G401.6 (cell line): ENCODE measurements around the gene OR13A1.
"Not testable (repeated sequence)": the region's sequence is repeated elsewhere in the genome, so short reads cannot be mapped to it uniquely, and the experiment has no call there.

Experiments used
- FAIRE-seq: peaks from 2 replicates; lab custom pipeline; 2012; peaks lifted over from hg19 to GRCh38; lab: Jason Lieb, UNC

The OR13A1 gene

GRCh38 chr10:45280113-45280760, 35.2 kb downstream of the OR13A1 start:
- no peak for FAIRE-seq

- FAIRE-seq, result no peak
Observed at GRCh38 chr10:45279682-45280081, 35.7 kb downstream of the OR13A1 start.

GRCh38 chr10:45278860-45279498, 36.4 kb downstream of the OR13A1 start:
- no peak for FAIRE-seq

DNA sequence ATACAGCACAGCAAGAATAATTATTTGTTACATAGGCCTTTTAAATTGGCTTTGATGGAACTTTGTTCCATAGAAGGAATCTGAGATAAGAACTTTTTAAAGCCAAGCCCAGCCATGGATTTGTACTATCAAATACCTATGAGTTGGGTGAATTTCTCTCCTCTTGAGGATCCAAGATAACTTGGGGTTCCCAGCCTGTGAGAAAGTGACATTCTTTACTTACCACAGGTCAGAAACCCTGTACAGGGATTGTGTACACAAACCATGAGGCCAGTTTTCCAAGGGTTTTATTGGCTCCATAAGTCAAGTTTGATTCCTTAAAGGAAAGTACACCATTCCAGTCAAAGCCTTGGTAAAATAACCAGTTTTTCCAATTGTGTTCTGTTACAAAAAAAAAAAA, 39.3 kb downstream of the OR13A1 start:
- FAIRE-seq, result not testable (repeated sequence)

- no peak for FAIRE-seq
Observed at GRCh38 chr10:45274364-45274763, 41.0 kb downstream of the OR13A1 start.

- not testable (repeated sequence) for FAIRE-seq
Observed at GRCh38 chr10:45267777-45268176, 47.6 kb downstream of the OR13A1 start.

DNA sequence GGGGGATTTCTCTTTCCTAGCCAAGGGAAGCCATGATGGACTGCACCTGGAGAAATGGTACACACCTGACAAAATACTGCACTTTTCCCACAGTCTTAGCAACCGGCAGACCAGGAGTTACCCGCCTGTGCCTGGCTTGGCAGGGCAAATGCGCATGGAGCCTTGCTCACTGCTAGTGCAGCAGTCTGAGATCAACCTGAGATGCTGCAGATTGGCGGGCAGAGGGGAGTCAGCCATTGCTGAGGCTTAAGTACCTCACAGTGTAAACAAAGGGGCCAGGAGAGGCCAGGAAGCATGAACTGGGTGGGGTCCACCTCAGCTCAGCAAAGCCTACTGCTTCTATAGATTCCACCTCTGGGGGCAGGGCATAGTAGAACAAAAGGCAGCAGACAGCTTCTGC, 49.4 kb downstream of the OR13A1 start:
- FAIRE-seq, result no peak

DNA sequence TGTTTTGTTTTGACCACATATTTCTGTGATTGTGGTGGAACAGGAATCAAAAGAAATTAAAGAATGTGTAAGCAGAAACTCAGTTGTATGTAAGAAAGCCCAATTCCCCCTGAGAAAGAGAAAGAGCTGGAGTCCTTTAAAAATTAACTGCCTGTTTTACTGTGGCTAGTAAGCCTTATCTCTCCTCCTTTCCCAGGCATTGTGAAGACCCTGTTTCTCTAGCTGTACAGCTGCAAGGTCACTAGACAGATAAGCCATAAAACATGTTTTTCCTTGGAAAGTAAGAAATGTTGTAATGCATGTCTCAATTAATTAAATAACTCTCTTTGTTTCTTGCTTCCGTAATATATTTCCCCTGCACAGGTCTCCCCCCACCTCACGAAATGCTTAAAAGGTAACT, 53.5 kb downstream of the OR13A1 start:
- FAIRE-seq, result no peak

- FAIRE-seq, result no peak
Observed at GRCh38 chr10:45261243-45261775, 54.1 kb downstream of the OR13A1 start.

DNA sequence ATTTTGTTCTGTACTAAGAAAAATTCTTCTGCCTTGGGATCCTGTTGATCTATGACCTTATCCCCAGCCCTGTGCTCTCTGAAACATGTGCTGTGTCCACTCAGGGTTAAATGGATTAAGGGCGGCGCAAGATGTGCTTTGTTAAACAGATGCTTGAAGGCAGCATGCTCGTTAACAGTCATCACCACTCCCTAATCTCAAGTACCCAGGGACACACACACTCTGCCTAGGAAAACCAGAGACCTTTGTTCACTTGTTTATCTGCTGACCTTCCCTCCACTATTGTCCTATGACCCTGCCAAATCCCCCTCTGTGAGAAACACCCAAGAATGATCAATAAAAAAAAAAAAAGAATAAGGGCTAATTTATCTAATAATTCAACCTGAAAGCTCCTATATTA, 54.8 kb downstream of the OR13A1 start:
- FAIRE-seq, result not testable (repeated sequence)

DNA sequence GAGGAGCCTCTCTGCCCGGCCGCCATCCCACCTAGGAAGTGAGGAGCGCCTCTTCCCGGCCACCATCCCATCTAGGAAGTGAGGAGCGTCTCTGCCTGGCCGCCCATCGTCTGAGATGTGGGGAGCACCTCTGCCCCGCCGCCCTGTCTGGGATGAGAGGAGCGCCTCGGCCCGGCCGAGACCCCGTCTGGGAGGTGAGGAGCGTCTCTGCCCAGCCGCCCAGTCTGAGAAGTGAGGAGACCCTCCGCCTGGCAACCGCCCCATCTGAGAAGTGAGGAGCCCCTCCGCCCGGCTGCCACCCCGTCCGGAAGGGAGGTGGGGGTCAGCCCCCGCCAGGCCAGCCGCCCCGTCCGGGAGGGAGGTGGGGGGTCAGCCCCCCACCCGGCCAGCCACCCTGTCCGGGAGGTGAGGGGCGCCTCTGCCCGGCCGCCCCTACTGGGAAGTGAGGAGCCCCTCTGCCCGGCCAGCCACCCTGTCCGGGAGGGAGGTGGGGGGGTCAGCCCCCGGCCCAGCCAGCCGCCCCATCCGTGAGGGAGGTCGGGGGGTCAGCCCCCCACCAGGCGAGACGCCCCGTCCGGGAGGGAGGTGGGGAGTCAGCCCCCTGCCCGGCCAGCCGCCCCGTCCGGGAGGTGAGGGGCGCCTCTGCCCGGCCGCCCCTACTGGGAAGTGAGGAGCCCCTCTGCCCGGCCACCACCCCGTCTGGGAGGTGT, 55.5 kb downstream of the OR13A1 start:
- FAIRE-seq, result not testable (repeated sequence)

DNA sequence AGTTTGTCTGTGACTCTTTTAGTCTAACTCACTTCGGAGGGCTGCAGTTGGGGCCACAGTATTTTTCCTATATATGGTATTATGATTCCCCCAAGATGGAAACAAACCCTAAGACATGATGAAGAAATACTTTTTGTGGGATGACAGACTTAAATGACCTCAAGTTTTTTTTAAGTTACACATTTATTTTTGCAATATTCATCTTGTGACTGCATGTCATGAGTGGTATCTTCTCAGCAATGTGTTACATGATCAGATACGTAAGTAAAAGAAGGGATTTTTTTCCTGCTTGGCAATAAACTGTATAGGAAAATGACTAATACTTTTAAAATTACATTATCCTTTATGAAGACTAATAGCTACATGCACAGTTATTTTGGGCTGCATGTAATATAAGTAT, 57.8 kb downstream of the OR13A1 start:
- no peak for FAIRE-seq

- FAIRE-seq, result no peak
Observed at GRCh38 chr10:45256246-45256645, 59.2 kb downstream of the OR13A1 start.

DNA sequence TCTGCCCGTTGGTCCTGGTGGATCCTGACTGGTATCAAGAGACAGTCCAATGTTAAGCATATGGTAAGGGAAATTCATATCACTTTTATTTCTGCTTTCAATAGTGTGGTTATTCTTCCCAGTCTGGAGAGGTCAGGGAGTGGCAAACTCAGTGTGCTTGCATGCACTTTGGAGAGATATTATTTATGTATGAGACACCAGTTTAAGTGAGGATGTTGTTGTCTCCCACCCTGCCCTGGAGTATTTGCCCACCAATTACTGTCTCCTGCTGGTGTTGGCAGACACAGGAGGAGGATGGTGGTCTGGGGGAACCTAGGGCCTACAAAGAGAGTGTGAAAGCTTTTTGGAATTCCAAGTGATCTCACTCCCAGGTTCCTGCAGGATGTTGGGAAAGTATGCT, 59.7 kb downstream of the OR13A1 start:
- FAIRE-seq, result no peak

GRCh38 chr10:45254892-45255291, 60.5 kb downstream of the OR13A1 start:
- FAIRE-seq, result no peak

DNA sequence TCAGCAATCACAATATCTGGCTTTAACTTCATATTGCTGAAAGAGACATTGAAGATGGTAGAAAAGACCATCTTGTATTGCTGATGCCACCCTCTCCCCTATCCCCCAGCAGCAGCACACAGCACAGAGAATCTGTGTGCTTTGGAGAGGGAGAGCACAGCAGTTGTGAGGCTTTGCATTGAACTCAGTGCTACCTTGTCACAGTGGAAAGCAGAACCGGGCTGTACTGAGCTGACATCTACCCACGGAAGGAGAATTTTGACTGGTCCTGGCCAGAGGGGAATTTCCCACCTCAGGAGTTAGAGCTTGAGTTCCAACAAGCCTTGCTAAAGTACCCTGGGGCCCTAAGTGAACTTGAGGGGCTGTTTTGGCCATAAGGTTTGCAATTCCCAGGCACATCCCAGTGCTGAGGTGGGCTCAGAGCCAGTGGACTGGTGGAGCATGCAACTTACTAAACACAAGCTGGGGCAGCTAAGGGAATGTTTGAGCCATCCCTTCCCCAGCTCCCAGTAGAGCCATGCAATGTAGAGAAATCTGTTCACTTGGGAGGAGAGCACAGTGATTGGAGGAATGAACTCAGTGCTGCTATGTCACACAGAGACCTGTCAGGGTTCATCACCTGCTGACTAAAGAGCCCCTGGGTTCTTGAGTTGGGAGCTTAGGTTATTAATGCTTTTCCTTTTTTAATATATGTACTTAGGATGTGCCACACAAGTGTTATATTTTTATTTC, 62.1 kb downstream of the OR13A1 start:
- FAIRE-seq, result no peak
